Activated CD4-positive, alpha-beta T cell treated with anti-CD3 and anti-CD28 coated beads for 24 hours (primary cell): ENCODE results near the gene CCDC179.

Experiments used
- DNase-seq, 2 donors: peaks; one replicate each; pipeline ENCODE4 v3.0.0-alpha.2; 2020; ENCODE audit warnings: low read depth in 2 of 2

Gene CCDC179

DNA sequence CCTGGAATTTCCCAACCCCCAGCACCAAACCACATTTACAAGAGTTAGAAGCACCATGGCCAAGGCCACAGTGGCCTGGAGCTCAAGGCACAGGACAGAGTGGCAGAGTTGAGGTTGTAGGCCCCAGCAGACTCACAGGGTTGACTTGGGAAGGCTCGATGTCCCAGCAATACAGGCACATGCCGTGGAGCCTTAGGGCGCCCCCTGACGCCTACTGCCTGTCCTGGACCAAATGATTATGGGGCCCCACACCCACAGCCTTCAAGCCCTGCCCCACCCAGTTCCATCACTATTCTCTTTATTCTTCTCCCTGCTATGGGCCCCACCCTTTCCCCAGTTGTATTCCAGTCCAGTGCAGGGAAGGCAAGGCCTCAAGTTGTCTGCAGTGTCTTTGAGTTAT lies at the start of gene CCDC179:
Gene CCDC179 (minus strand): TSS at position 234 of the 400 bp plus-strand sequence. CDS start 53 bp downstream, at position 181.
- DNase-seq = no peak

DNA sequence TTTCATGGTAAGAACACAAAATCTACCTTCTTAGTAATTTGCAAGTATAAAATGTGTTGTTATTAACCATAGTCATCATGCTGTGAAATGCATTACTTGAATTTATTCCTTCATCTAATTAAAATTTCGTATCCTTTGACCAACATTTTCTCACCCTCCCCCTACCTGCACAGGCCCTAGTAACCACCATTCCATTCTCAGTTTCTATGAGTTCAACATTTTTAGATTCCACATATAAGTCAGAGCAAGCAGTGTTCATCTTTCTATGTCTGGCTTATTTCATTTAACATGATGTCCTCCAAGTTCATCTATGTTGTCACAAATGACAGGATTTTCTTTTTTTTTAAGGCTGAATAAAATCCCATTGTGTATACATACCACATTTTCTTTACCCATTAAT lies 43.5 kb upstream of the CCDC179 start:
- no peak for DNase-seq

DNA sequence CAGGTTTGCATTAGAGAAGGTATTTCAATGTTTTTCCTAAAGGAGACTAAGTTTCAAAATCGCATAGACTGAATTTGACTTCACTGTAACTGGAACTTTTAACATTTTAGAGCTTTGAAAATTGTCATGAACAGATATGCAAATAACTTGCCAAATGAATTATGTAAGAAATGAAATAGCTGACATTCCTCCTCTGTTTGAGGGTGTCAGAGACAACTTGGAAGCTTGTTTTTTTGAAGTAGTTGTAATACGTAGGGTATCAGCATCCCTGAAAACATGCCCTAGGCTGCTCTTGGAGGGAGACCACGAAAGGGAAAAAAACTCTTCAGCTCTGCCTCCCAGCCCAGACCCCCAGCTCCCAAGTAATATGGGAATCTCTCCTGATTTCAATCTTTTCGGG lies 41.3 kb upstream of the CCDC179 start:
- no peak for DNase-seq

DNA sequence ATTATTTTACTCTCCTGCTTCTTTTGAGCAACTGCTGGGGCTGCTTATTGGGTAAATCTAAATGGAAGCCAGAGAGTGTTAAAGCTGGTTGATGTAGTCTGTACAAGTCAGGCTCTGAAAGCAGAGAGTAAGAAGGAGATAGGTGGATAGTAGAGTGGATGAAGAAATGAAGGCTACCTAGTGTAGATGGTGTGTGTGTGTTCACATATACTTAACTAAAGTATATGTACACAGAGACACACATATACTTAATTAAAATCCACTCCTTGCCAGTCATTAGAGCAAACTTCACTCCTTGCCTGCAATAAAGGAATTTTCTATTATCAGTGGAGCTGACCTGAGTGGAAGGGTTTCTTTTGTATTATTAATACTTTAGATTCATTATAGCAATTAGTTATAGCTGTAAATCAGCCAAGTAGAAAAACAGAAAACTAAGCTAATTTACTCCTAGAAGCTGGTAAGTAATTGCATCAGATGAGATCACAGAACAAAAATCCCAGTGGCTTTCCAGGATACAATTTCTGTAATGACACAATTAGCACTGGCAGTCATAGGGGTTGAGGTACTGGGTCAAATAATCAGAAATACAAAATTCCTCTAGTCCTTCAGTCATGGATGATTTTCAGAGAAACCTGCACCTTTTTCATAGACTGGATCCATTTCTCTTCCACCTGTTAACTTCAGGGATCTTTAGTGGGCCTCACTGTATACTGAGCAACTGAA lies 40.7 kb upstream of the CCDC179 start:
- no peak for DNase-seq

DNA sequence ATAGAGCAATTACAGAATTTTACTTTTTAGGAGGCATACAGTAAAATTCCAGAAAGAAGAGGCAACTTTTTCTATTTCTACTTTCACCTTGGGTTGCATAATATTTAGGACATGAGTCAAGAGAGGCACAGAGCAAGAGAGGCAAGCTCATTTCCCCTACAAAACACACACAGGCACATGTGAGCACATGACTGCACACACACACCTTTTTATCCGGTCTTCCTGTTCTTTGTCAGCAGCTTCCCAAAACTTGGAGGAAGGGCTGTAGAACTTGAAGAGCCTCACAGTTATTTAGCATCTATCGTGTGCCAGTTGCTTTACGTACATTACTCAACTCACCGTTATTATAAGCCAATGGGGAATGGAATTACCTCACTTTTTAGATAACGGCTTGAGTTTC lies 37.8 kb upstream of the CCDC179 start:
- no peak for DNase-seq

DNA sequence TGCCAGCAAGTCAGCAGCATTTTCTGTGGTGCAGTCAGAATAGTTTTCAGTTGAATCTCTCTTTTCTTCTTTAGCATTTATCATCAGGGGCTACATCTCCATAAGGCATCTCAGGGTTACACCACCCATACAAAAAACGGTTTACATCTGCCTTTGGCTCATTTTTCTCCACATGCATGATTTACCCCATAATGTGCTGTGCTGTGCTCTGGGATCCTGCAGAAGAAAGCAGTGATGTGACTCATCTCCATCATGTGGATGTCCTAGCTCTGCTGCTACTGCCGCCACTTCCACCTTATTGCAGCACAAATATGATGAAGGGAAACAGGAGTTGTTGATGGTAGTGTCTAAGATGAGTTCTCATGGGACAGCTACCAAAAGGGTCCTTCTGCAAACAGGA lies 30.0 kb upstream of the CCDC179 start:
- no peak for DNase-seq

DNA sequence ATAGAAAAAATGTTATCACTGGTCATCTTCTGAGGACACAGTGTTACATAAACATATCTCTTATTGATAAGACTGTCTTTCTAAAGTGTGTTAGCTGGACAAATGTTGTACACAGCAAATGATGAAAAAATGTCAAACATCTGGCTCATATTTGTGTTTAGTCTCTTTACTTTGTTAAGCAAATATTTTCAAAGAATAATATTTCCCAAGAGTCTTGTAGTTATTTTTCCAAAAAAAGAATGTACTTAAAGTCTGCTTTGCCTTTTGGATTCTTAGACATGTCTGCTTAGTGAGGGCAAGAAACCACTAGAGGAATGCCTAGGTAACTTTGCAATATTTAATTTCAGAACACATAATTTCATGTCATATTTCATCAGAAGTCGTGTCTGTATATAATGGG lies 23.9 kb upstream of the CCDC179 start:
- DNase-seq = no peak

DNA sequence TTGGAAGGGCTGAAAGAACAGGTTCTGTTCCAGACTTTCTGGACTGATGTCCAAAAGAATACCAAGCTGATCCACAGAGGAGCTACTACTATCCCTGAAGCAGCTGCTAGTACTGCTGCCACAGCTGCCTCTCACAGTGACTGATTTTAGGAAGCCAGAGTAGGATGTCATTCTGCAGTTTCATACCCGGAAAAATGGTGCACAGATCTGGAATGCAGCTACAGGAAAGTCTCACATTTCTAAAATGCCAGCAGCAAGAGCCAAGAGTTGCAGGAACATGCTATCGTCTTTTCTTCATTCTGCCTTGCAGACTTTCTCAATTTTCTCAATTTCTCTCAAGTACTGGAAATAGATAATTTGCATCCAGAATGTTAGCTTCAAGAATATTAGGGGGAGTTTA lies 19.4 kb upstream of the CCDC179 start:
- DNase-seq = no peak

DNA sequence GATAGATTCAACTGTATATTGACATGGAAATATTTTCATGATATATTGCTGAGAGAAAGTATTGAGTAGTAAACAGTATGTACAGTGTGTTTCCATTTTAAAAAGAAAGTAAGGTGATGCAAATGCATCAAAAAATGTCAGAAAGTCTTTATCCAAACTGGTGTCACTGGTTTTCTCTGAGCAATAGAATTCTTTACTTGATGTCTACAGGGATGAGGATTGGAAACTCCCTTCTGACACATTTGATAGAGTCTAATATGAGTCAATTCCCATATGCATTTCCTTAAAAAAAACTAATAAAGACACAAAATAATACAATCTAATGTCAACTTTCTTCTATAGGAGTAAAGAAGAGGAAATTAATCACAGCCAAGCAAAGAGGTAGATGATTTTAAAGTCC lies 18.3 kb upstream of the CCDC179 start:
- no peak for DNase-seq

DNA sequence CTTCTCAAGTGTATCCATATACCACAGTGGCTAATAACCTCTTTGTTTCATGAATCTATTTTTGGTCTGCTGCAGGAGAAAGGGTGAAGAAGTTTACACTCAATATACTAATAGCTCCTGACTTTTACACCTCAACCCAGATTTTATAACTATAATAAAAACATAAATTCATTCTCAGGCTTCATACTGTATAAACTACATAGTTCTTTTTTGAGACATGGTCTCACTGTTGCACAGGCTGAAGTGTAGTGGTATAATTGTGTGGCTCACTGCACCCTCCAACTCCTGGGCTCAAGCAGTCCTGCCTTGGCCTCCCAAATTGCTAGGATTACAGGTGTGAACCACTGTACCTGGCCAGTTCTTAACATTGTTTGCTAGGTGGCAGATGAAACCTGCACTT lies 17.8 kb upstream of the CCDC179 start:
- DNase-seq = no peak

DNA sequence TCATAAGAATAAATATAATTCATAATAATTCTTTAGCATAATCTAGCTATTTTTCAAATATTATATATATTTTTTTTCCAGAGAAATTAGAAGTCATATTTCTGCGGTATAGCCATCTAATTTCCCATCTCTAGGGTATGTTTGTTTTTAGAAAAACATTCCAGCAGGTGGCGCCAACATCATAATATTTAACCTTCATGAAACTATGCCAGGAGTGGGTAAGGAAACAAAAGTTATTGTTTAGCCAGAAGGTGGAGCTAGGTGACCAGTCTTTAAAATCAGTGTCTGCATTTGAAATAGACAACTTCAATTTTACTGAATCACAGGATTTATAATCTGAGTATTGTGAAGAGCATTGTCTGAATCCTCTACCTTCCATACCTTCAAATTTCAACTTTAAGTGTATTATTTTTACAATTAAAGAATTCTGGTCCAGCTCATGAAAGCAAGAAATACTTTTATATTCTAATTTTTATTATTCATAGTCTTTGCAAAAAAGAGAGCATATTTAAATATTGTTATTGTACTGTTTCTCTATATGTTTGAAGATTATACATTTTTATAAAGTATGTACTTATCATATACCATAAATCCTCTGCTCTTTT lies 15.7 kb upstream of the CCDC179 start:
- peak; percentile 32 for DNase-seq

DNA sequence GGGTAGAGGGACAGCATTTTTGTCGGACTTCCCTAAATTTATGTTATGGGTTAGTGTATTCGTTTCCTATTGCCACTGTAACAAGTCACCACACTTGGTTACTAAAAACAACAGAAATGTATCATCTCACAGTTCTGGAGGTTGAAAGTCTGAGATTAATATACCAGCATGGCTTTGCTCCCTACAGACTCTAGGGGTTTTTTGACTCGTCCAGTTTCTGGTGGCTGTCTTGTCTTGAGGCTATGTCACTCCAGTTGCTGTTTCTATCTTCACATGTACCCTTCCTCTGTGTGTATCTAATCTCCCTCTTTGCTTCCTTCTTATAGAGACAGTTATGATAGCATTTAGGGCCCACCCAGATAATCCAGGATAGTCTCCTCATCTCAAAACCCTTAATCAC lies 9.1 kb upstream of the CCDC179 start:
- no peak for DNase-seq

DNA sequence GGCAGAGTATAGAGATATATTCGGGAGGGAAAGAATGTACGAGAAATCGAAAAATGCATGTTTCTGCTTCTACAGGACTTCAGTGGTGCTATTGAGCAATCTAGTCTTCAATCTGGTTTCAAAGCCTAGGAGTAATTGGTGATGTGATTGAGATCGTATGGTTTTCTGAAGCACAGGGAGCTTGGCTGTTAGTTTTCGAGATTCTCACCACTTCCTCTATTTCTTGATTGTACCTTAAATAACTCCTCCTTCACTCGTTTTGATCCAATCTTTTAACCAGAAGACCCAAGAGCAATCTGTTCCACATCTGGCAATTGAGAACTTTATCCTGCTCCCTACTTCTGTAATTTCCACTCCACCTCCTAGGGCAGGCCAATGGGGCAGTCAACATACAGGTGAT lies 518 bp downstream of the CCDC179 start:
- no peak for DNase-seq

DNA sequence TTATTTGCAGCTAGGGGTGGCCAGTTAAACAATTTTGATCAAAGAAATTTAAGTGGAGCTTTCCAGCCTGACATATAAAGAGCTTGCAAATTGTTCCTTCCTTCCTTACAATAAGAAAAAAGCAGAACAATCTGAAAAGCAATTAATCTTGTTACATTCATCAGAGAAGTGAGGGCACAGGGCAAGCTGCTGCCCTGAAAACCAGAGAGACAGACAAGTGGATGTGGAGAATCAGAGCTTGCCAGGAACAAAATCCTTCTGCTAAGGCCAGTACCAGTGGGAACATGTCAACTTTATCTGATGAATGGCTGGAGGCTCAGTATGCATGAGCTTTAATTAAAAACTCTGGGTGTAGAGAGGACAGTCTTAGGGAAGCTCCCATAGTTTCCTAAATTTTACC lies 8.8 kb downstream of the CCDC179 start:
- no peak for DNase-seq

DNA sequence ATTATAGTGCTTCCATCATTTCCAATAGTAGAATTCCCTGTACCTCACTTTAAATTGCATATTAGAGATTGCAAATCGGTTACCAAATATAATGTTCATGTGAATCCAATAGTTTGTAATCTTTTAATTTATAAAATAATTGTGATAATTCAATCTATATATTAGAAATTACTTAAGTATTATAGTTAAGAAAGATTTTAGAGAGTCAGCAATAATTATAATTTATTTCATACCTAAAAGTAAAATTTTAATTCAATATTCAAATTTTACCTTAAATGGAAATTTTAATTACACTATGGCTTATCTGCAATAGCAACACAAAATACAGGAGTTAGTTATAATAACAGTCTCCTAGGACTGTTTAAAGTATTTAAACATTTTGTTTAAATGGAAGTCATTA lies 13.5 kb downstream of the CCDC179 start:
- DNase-seq = no peak

DNA sequence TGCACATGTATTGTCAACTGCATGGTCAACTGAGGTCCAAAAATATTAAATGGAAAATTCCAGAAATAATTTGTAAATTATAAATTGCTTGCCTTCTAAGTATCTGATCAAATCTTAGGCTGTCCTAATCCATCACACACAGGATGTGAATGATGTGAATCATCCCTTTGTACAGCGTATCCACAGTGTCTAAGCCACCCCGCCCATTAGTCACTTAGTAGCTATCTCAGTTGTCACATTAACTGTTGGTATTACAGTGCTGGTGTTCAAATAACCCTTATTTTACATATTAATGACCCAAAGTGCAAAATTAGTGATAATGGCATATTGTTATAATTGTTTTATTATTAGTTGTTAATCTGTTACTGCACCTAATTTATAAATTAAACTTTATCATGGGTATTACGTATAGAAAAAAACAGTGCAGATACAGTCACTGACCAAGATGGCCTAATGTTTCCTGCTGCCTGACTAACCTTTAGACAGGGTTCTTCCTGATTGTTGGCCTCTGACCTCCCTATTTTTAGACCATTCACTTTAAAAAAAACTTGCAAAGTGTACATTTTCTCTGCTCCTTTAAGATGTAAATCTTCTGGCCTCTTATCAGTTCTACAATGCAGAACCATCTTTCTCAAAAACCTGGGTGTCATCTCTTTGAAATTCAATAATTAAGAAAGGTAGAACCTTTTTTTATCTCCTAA lies 27.8 kb downstream of the CCDC179 start:
- no peak for DNase-seq

DNA sequence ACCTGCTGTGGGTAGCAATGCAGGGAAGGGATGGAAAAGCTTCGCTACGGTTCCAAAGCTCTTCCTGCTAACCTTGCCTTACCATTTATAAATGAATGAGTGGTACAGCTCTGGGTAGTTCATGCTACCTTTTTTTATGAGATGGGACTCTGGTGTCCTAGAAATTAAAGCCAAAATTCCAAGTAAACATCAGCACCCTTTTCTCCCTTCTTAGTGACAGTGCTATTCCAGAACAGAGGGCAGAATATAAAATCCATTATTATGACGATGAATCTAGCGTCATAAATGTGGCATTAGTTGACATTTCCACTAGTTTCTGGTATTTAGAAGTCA lies 30.2 kb downstream of the CCDC179 start:
- no peak for DNase-seq

DNA sequence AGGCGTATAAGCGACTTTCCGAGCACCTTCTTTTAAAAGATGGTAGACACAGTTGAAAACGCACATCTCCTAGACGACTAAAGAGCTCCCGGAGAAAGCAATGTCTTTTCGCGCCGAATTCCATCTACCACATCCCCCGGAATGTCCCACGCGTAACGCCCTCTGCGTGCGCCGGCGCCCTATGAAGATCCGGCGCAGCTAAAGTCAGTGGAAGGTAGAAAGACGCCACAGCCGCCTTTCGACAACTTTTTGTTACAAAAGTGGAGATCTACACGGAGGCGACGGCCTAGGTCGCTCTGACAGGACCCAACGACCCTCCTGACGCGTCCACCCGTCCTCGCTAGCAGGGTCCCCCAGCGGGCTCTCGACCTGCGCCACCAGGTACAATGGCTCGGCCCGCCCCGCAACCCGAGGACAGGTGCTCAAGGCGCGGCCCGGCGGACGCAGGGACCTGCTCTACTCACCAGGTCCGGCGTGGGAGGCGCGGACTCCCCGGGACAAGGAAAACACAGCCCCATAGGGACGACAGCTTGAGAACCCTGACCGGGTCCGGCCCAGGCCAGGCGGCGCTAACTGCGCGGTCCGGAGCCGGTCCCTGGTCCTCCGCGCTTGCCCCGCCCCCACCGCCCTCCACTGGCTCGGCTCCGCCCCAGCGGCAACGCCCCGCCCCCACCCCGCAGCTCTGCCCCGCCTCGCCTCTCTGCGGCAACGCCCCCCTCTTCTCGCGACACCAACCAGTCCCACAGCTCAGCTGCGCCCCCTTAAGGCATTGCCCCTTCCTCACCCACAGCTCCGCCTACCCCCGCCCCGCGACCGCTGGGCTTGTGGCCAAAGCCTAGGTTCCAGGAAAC lies 30.8 kb downstream of the CCDC179 start, which contains the start of gene SVIP:
Gene SVIP (minus strand): TSS at position 571 of the 851 bp plus-strand sequence. CDS start 53 bp downstream, at position 518.
- DNase-seq = peak; percentile 92 to 94

DNA sequence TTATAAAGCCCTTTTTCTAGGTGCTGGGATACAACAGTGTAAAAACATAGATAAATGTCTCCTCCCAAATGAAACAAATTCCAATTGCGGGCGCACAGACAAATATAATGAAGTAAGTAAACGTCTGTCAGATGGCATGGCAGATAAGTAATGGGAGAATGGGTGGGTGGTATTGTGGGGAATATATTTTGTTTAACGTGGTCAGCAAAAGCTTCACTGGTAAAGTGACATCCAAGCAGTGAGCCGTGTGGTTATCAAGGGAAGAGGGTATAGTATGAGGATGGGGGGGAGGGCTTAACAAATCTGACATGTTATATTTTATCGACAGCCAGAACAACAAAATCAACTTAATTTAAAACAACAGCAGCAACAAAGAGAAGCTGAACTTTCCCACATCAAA lies 31.9 kb downstream of the CCDC179 start:
- DNase-seq = no peak

DNA sequence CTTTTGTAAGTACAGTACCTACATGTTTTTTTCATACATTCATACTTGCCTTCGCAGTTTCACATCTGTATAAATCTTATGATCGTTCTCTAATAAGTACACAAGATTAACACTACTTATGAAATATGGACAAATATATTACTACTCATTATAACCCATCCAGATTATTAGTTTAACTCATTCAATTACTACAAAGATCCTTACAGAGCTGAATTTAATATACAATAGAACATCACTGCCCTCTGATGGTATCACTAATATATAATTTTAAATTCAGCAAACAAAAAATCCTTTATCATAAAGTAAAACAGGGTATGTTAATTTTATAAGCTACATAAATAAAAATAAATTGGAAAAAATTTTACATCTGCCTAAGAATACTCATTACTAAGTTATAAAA lies 38.1 kb downstream of the CCDC179 start:
- no peak for DNase-seq

DNA sequence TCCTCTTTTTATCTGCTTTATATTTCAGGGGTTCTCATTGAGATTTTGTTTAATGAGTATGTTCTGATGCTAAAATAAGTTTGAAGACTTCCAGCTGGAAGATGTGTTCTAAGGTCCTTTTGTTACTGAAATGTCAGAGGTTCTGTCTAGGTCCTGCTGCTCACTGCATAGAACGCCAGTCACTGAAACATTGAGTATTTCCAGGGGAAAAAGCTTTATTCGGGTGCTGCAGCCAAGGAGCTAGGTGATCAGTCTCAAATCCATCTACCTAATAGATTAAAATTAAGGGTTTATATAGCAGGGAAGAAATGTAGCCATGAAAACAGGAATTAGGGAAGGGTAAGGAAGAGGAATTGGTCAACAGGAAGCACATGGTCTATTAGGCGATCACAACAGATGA lies 50.4 kb downstream of the CCDC179 start:
- DNase-seq = no peak

DNA sequence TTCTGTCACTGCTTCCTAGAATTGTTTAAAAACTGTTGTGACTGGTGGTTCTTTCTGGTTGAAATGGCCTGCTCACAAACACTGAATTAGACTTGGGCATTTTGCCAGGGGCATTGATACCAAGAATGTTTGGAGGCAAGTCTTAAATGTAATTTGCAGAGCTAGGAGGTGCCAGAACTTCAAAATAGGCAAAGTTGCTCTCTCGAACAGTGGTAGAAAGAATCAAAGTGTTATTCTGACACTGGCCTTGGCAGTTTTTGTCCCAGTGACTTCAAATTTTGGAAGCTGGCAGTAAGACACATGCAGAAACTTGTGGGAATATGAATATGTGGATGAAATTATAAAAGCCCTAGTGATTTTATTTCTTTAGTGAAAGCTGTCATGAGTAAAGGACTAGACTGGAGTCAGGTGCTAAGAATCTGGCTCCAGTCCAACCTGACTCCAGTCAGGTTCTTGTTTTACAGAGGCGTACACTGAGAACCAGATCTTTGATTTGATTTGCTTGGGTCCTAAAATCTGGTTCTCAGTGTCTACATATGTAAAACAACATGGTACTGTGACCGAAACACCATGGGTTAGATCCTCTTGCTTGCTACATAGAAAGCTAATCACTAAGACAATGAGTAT lies 51.6 kb downstream of the CCDC179 start:
- DNase-seq = no peak
